GM12891 (cell line): Measurements from ENCODE around the gene HOXC12.

Source experiments
- POLR2A ChIP-seq: IDR thresholded peaks from 2 replicates; pipeline ENCODE4 v1.6.1; 2011; ENCODE audit warnings: low read depth, low read length, control low read depth
- POLR2AphosphoS5 ChIP-seq: IDR thresholded peaks from 2 replicates; pipeline ENCODE4 v1.6.1; 2011; ENCODE audit warnings: low read depth, low read length, control low read depth
- TAF1 ChIP-seq: IDR thresholded peaks from 2 replicates; pipeline ENCODE4 v1.6.1; 2011; ENCODE audit warnings: low read depth, low read length, control low read depth

DNA sequence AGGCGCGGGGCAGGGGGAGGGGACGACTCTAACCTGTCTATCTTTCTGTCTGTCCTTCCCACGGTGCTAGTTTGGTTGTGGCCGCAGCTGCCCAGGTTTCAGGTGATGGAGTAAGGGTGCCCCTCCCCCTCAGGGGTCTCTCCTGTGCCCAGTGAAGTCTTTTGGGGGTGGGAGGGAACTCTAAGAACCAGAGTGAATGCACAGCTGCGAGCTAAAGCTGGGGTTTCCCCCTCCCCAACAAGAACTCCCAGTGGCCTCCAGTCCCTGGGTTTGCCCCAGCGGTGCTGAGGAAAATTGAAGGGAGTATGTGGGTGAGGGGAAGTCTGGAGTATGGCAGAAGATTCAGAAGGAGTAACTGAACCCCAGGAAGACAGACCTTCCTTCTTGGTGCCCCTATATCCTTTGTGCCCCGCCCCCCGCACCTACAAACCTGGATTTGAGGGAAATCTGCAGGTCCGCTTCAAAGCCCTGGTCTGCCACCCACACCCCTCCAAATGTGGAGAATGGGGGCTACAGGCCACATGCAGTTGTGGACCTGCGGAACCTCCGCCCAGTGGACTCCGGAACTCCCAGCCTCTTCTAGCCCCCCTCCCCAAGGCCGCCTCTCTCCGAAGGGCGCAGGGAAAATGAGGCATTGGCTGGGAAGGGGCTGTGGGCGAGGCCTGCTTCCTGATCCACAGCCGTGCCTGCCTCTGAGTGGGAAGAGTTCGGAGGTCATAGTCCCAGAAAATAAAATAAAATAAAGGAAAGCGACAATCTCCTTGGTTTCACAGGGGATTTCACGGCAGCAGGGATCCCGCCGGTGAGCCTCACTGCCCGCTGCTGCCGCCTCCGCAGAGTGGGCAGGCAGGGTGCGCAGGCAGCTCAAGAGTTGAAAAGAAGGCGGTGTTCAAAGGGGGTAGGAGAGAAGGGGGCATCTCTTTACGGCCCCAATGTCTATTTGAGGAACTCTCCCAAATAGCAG is 41.8 kb downstream of the HOXC12 start:
- TF ChIP-seq POLR2A = no peak
- no peak for TF ChIP-seq POLR2AphosphoS5
- TF ChIP-seq TAF1 = no peak
